Adrenal gland (tissue), 12 donors: ENCODE data around the gene PLA2R1. TPM values are rescaled to one million over a fixed set of nuclear protein-coding genes. Genes with fewer than 3 reads are reported as not detected.

Experiments
- DNase-seq, 7 donors: peaks; one replicate each; pipeline ENCODE4 v3.0.0-alpha.2; 2019 to 2020
- H3K27ac ChIP-seq, 5 donors: fragments of 200-600 bp; sonication (generic) in 4 of 5; 1 replicate in 3 of 5; 2 replicates in 2 of 5; pipeline versions ENCODE4 v1.5.1 to v1.8.0; 2016 to 2020; ENCODE audit warnings: mild to moderate bottlenecking in 1 of 5
- H3K27me3 ChIP-seq: fragments of 200-600 bp; 2 replicates; pipeline ENCODE4 v1.8.0; 2021
- H3K36me3 ChIP-seq, 2 donors: fragments of 200-600 bp; replicated peaks in 1 of 2; 1 replicate in 1 of 2; 2 replicates in 1 of 2; pipeline versions ENCODE4 v1.5.1 to v1.8.0; 2018 to 2022
- H3K4me1 ChIP-seq, 2 donors: fragments of 200-600 bp; replicated peaks in 1 of 2; 1 replicate in 1 of 2; 2 replicates in 1 of 2; pipeline versions ENCODE4 v1.5.1 to v1.8.0; 2018 to 2021
- H3K4me3 ChIP-seq, 4 donors: fragments of 200-600 bp; sonication (generic) in 3 of 4; one replicate each; pipeline ENCODE4 v1.5.1; 2016 to 2018
- H3K9me3 ChIP-seq, 3 donors: fragments of 200-600 bp; sonication (generic) in 1 of 3; replicated peaks in 1 of 3; 1 replicate in 2 of 3; 2 replicates in 1 of 3; pipeline versions ENCODE4 v1.5.1 to v1.8.0; 2016 to 2021
- POLR2A ChIP-seq, 2 donors: fragments of 450-650 bp; IDR thresholded peaks; one replicate each; pipeline ENCODE4 v1.6.1; 2017; ENCODE audit warnings: antibody characterized with exemption in 2 of 2, mild to moderate bottlenecking in 2 of 2, moderate library complexity in 1 of 2
- WGBS, 4 donors: extraction: QIAGEN DNeasy Blood & Tissue Kit in 2 of 4; methylation state at CpG; one replicate each; pipeline versions ENCODE4 v1.1.5 to v1.1.7; 2013 to 2017; 5-methylcytosine and 5-hydroxymethylcytosine counted together
- intact Hi-C, 2 donors: fragments of 100-400 bp; cut with DNase I; formaldehyde crosslinking; loops; one replicate each; pipeline versions ENCODE4 v1.14.1 to v1.15.0; 2022 to 2023
- polyA plus RNA-seq, 3 donors: library from polyadenylated mRNA; stranded (reverse); fragments of 200-250 nt in 2 of 3; fragments of 350-450 nt in 1 of 3; fragmentation: Illumina TruSeq in 1 of 3; extraction: RNeasy Lipid Tissue Mini Kit (QIAGEN cat#74804) in 1 of 3; gene quantifications; one replicate each; pipeline ENCODE4 v1.2.3, GENCODE V29; 2013 to 2014
- total RNA-seq, 9 donors: library from RNA; depleted of rRNA in 4 of 9; stranded (reverse); fragments of >200 nt in 4 of 9; fragments of 120-200 nt in 1 of 9; fragmentation: NEBNext Ultra II Directional in 1 of 9; extraction: Animal tissue kit (Norgen Biotek cat#: 25700) in 1 of 9; gene quantifications; one replicate each; pipeline versions ENCODE4 v1.1.0 to v1.2.4, GENCODE V29; 2013 to 2023
- TF ChIP-seq, protein P1 (sequence below), 6 experiments: fragments of 450-650 bp in 4 of 6; fragments of 200-600 bp in 2 of 6; sonication (generic) in 1 of 6; IDR thresholded peaks; 1 replicate in 5 of 6; 2 replicates in 1 of 6; pipeline versions ENCODE4 v1.5.1 to v1.8.0; 2016 to 2021; ENCODE audit warnings: antibody characterized with exemption in 6 of 6, mild to moderate bottlenecking in 2 of 6, moderate library complexity in 1 of 6
- donor health status: healthy with polysubstance abuse.
- donor health status: Bipolar disorder and iron deficiency.
- donor health status: DM: yes; HTN: yes; CAD: no.
- donor health status: DM: no; HTN: no; CAD: no.
- donor health status: DM: no; HTN: no; CAD: no.
- donor health status: DM: yes; HTN: yes; CAD: no.

Gene PLA2R1
- total and polyA plus RNA-seq, 12 donors = 2.9 to 11.6 (median 7.1) TPM

DNA sequence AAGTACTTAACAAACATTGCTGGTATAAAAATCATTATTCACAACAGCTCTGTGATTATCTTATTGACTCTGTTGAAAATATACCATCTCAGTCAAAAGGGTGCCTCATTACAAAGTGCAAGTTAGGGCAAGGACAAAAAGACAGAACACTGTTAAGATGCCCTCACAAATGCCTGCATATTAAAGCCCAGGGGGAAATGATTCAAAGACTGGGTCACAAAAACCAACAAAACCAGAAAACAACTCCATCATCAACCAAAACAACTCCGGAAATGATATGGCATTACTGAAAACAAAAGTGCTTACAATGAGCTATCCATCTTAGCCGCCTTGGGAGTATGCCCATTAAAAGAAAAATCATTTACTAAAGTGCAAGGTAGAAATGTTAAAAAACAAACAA lies 9.9 kb downstream of the PLA2R1 start:
- H3K4me1 ChIP-seq = no peaks in the 10 kb centered on the region
- H3K9me3 ChIP-seq = no peaks in the 10 kb centered on the region
- TF ChIP-seq, protein P1, sequence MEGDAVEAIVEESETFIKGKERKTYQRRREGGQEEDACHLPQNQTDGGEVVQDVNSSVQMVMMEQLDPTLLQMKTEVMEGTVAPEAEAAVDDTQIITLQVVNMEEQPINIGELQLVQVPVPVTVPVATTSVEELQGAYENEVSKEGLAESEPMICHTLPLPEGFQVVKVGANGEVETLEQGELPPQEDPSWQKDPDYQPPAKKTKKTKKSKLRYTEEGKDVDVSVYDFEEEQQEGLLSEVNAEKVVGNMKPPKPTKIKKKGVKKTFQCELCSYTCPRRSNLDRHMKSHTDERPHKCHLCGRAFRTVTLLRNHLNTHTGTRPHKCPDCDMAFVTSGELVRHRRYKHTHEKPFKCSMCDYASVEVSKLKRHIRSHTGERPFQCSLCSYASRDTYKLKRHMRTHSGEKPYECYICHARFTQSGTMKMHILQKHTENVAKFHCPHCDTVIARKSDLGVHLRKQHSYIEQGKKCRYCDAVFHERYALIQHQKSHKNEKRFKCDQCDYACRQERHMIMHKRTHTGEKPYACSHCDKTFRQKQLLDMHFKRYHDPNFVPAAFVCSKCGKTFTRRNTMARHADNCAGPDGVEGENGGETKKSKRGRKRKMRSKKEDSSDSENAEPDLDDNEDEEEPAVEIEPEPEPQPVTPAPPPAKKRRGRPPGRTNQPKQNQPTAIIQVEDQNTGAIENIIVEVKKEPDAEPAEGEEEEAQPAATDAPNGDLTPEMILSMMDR (IDR thresholded peaks at IDR 0.05) = no peak
- TF ChIP-seq POLR2A (IDR thresholded peaks at IDR 0.05) = no peak
- H3K27ac ChIP-seq = no peak overlapping the region
- DNase-seq = no peak
- intact Hi-C loops = no loop called here
- no peak overlapping the region for H3K4me3 ChIP-seq
- H3K36me3 ChIP-seq = no peaks in the 10 kb centered on the region
- H3K27me3 ChIP-seq = no peaks in the 10 kb centered on the region
- WGBS, 4 donors = 79 to 92% (median 87%) methylated on average over 2 of the region's 2 CpGs

- H3K27me3 ChIP-seq = no peaks in the 10 kb centered on the region
- TF ChIP-seq POLR2A (IDR thresholded peaks at IDR 0.05) = no peak
- TF ChIP-seq, protein P1 (IDR thresholded peaks at IDR 0.05) = no peak
- no peak overlapping the region for H3K27ac ChIP-seq
- H3K36me3 ChIP-seq = no peaks in the 10 kb centered on the region
- H3K4me1 ChIP-seq = no peaks in the 10 kb centered on the region
- no peaks in the 10 kb centered on the region for H3K9me3 ChIP-seq
- H3K4me3 ChIP-seq = no peak overlapping the region
- no peak for DNase-seq
- 54 to 73% (median 65%) methylated on average over 3 of the region's 3 CpGs for WGBS, 4 donors
- intact Hi-C loops = no loop called here
Measured at GRCh38 chr2:160051371-160051800, 11.0 kb downstream of the PLA2R1 start.

GRCh38 chr2:160050147-160050546 lies 12.3 kb downstream of the PLA2R1 start:
- no peak for DNase-seq
- Histone ChIP-seq H3K9me3 (no peaks in the 10 kb centered on the region), H3K4me1 (no peaks in the 10 kb centered on the region), H3K36me3 (no peaks in the 10 kb centered on the region), H3K27ac (no peak overlapping the region), H3K27me3 (no peaks in the 10 kb centered on the region), H3K4me3 (no peak overlapping the region)
- WGBS, 4 donors = 88 to 91% (median 91%) methylated on average over 3 of the region's 3 CpGs
- intact Hi-C loops = no loop called here
- TF ChIP-seq POLR2A (IDR thresholded peaks at IDR 0.05) = no peak
- TF ChIP-seq, protein P1 (IDR thresholded peaks at IDR 0.05) = no peak

- no peaks in the 10 kb centered on the region for H3K36me3 ChIP-seq
- H3K27me3 ChIP-seq = no peaks in the 10 kb centered on the region
- H3K4me3 ChIP-seq = no peak overlapping the region
- 80 to 98% (median 83%) methylated on average over 6 to 7 of the region's 7 CpGs for WGBS, 4 donors
- H3K27ac ChIP-seq = no peak overlapping the region
- H3K9me3 ChIP-seq = no peaks in the 10 kb centered on the region
- intact Hi-C loops = no loop called here
- no peak for TF ChIP-seq POLR2A (IDR thresholded peaks at IDR 0.05)
- TF ChIP-seq, protein P1 (IDR thresholded peaks at IDR 0.05) = no peak
- no peaks in the 10 kb centered on the region for H3K4me1 ChIP-seq
- no peak for DNase-seq
Measured at GRCh38 chr2:160045703-160046210, 16.7 kb downstream of the PLA2R1 start.
